NCI-H1694 treated with DMSO at 0.1 percent for 48 hours (cell line): ENCODE results near the gene EHMT2.

Source experiments
- DNase-seq: peaks from one replicate; lab custom pipeline; 2025; lab: John Stamatoyannopoulos, UW

EHMT2 gene

DNA sequence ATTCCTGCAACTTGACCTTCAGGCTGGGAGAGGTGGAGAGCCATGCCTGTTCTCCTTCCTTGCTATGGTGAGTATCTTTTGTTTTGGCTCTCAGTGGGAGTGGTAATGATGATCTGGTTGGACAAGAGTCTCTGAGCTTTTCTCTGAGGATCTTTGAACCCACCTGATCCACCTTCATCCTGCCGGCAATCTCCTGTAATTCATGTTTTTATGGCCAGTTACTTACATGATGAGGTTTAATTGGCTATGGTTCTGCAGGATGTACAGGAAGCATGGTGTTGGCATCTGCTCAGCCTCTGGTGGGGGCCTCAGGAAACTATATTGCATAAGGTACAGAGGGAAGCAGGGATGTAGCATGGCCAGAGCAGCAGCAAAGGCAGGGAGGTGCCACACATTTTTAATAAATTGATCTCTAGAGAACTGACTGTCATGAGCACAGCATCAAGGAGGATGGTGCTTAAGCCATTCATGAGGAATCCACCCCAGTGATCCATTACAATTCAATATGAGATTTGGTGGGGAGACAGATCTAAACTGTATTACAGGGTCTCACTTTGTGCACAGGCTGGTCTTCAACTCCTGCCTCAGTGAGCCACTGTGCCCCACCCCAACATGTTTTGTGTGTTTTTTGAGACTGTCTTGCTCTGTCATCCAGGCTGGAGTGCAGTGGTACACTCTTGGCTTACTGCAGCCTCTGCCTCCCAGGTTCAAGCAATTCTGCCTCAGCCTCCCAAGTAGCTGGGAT is 60.0 kb downstream of the EHMT2 start:
- no peak for DNase-seq

- DNase-seq = no peak
Measured at GRCh38 chr6:31836474-31837368, 60.8 kb downstream of the EHMT2 start.

DNA sequence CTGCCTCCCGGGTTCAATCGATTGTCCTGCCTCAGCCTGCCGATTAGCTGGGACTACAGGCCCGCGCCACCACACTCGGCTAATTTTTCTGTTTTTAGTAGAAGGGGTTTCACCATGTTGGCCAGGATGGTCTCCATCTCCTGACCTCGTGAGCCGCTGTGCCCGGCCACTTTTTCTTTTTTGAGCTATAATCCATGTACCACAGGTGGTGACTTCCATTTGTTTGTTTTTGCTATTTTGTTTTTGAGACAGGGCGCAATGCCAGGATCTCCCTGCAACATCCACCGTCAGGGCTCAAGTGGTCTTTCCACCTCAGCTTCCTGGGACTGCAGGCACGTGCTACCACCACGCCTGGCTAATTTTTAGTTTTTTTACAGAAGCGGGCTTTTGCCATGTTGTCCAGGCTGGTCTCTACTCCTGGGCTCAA is 61.4 kb downstream of the EHMT2 start:
- DNase-seq = no peak

- peak; percentile 64 for DNase-seq
Measured at GRCh38 chr6:31834367-31835250, 62.9 kb downstream of the EHMT2 start.

DNA sequence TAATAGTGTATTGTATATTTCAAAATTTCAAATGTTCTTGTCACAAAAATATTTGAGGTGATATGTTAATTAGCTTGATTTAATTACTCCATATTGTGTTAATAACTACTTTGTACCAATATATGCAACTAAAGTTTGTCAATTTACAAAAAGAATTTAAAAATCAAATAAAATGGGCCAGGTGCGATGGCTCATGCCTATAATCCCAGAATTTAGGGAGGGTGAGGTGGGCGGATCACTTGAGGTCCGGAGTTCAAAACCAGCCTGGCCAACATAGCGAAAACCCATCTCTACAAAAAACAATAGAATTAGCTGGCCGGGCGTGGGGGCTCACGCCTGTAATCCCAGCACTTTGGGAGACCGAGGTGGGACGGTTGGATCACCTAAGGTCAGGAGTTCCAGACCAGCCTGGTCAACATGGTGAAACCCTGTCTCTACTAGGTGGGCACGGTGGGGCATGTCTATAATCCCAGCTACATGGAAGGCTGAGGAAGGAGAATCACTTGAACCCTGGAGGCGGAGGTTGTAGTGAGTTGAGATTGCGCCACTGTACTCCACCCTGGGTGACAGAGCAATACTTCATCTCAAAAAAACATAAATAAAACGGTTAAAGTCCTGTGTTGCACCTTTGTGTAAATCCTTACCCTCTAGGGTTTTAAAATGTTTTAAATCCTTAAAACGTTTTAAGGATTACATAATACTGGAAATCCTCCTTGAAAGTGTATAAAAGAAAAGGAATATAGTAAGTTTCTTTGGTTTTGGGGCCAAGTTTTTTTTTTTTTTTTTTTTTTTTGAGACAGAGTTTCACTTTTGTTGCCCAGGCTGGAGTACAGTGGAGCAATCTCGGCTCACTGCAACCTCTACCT is 65.9 kb downstream of the EHMT2 start:
- DNase-seq = no peak

- no peak for DNase-seq
Measured at GRCh38 chr6:31830886-31831335, 66.6 kb downstream of the EHMT2 start.
